K562 (cell line): ENCODE data around the gene NACC1. TPM values are rescaled to one million over a fixed set of nuclear protein-coding genes. Genes with fewer than 3 reads are reported as not detected.
A peak's percentile ranks its signal among the peaks of the same experiment; 100 is the strongest.

Experiments
- ELK3 ChIP-seq: fragments of 450-650 bp; formaldehyde crosslinking; IDR thresholded peaks from 2 replicates; pipeline ENCODE4 v1.4.0; 2020; ENCODE audit warnings: mild to moderate bottlenecking
- GABPB1 ChIP-seq: sonication (generic); formaldehyde crosslinking; IDR thresholded peaks from 2 replicates; pipeline ENCODE4 v1.8.0; 2022; ENCODE audit warnings: mild to moderate bottlenecking, missing genetic modification reagents
- KAT8 ChIP-seq: fragments of 450-650 bp; IDR thresholded peaks from 2 replicates; pipeline ENCODE4 v1.6.1; 2016; ENCODE audit warnings: low read depth, mild to moderate bottlenecking
- MBD1 ChIP-seq: fragments of 250-450 bp; sonication (Bioruptor Pico); IDR thresholded peaks from 2 replicates; pipeline ENCODE4 v1.8.0; 2022; ENCODE audit warnings: inconsistent platforms
- MECOM ChIP-seq: fragments of 250-450 bp; sonication (Bioruptor Pico); IDR thresholded peaks from 2 replicates; pipeline ENCODE4 v1.8.0; 2022; ENCODE audit warnings: inconsistent platforms
- NFIX ChIP-seq: fragments of 250-450 bp; sonication (Bioruptor Pico); IDR thresholded peaks from 2 replicates; pipeline ENCODE4 v1.4.0; 2020; ENCODE audit warnings: low read depth, mild to moderate bottlenecking, moderate library complexity
- PURB ChIP-seq: sonication (generic); formaldehyde crosslinking; IDR thresholded peaks from 2 replicates; pipeline ENCODE4 v1.9.0; 2021; ENCODE audit warnings: low read depth, mild to moderate bottlenecking, missing genetic modification reagents
- ZBTB40 ChIP-seq, 2 experiments: fragments of 450-650 bp in 1 of 2; sonication (generic) in 1 of 2; formaldehyde crosslinking in 1 of 2; IDR thresholded peaks; 2 replicates each; pipeline versions ENCODE4 v1.7.1 to v1.9.0; 2016 to 2022; ENCODE audit warnings: inconsistent platforms in 1 of 2, mild to moderate bottlenecking in 1 of 2, missing genetic modification reagents in 1 of 2
- ZBTB7A ChIP-seq: IDR thresholded peaks from 2 replicates; pipeline ENCODE4 v1.6.1; 2011; ENCODE audit warnings: low read depth, mild to moderate bottlenecking, low read length, moderate library complexity, borderline replicate concordance; ENCODE audit not compliant: control insufficient read depth
- ZKSCAN8 ChIP-seq: fragments of 200-800 bp; sonication (Bioruptor generic); IDR thresholded peaks from 2 replicates; pipeline ENCODE4 v1.6.1; 2016; ENCODE audit warnings: missing genetic modification characterization, missing compliant biosample characterization
- ZNF224 ChIP-seq: sonication (generic); formaldehyde crosslinking; IDR thresholded peaks from 2 replicates; pipeline ENCODE4 v1.8.0; 2022; ENCODE audit warnings: mild to moderate bottlenecking, missing genetic modification reagents
- ZNF561 ChIP-seq: fragments of 450-650 bp; formaldehyde crosslinking; conservative IDR thresholded peaks from 2 replicates; pipeline ENCODE4 v1.4.0; 2020; ENCODE audit warnings: mild to moderate bottlenecking, moderate library complexity
- ZNF589 ChIP-seq: fragments of 200-800 bp; sonication (Bioruptor generic); IDR thresholded peaks from 2 replicates; pipeline ENCODE4 v1.6.1; 2016; ENCODE audit warnings: low read depth, missing genetic modification characterization, missing compliant biosample characterization
- polyA plus RNA-seq, 8 experiments: library from polyadenylated mRNA; depleted of rRNA in 4 of 8; stranded (reverse) in 5 of 8; unstranded in 3 of 8; fragments of >200 nt; fragmentation: Nextera tagmentation in 2 of 8; fragmentation: Illumina TruSeq in 1 of 8; extraction: Ambion mirVana in 2 of 8; extraction: Trizol in 1 of 8; gene quantifications; 2 replicates each; pipeline versions ENCODE4 v1.2.1 to v1.2.3, GENCODE V29; 2011 to 2014; ENCODE audit warnings: inconsistent platforms in 1 of 8, missing spikeins in 1 of 8
- total RNA-seq, 7 experiments: library from RNA; depleted of rRNA in 6 of 7; stranded (reverse); fragments of >200 nt in 6 of 7; fragmentation: Illumina TruSeq in 2 of 7; extraction: Trizol in 2 of 7; gene quantifications; 2 replicates each; pipeline versions ENCODE4 v1.2.1 to v1.2.3, GENCODE V29; 2011 to 2021; ENCODE audit warnings: low replicate concordance in 1 of 7

Gene NACC1
- total and polyA plus RNA-seq, 9 of the 15 experiments (the other 6 are each of a cell fraction or from before 2014, with no cell fraction given): 0.04 to 96.6 (median 25.8) TPM

- TF ChIP-seq ZBTB40 (IDR thresholded peaks at IDR 0.05) (0 out of 2 replicates have a peak, but pooled peaks have one; percentile 15), ZBTB40 (CRISPR knock-in tag; IDR thresholded peaks at IDR 0.05) (no peak), NFIX (no peak), ZNF224 (CRISPR knock-in tag) (no peak), PURB (CRISPR knock-in tag) (no peak), MECOM (CRISPR knock-in tag) (no peak), MBD1 (CRISPR knock-in tag) (no peak), ZNF561 (CRISPR knock-in tag) (no peak), KAT8 (no peak), GABPB1 (CRISPR knock-in tag) (no peak), ZKSCAN8 (CRISPR knock-in tag) (no peak), ZBTB7A (peak; percentile 84; the same call in 1 of the 2 replicates), ELK3 (CRISPR knock-in tag) (no peak), ZNF589 (CRISPR knock-in tag) (no peak)
Measured at GRCh38 chr19:13118424-13119193, 545 bp downstream of the NACC1 start (continued).
